Measurements from ENCODE around the gene MRPL54.
A peak's percentile ranks its signal among the peaks of the same experiment; 100 is the strongest.
"Not testable (repeated sequence)": the region's sequence is repeated elsewhere in the genome, so short reads cannot be mapped to it uniquely, and the experiment has no call there.

MRPL54 gene

GRCh38 chr19:3743486-3743885 is 19.0 kb upstream of the MRPL54 start:
- DNase-seq, result no peak

DNA sequence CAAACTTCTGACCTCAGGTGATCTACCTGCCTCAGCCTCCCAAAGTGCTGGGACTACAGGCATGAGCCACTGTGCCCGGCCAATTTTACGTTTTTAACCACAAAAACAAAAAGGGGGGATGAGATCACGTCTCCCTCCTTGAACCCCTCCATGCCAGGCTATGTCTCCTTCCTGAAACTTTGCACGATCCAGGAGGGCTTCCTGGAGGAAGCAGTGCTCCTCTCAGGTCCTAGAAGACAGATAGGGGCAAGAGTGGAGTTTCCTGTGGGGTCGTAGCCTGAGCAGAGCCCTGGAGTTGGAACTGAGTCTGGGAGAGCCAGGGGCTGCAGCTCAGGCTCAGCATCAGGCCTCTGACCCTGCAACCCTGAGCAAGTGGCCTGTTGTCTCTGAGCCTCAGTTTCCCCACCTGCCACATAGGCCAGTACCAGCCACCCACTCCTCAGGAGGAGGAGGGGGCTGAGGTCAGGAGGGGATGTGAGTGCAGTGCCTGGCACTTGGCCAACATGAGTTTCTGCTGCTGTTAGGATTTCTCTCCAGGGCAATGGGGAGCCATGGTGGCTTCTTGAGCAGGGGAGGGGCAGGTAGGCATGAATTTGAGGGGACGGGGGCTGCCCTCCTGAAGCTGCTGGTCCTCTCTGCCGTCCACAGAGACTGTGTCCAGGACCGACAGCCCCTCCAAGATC is 17.0 kb upstream of the MRPL54 start:
- DNase-seq, result no peak

- no peak for DNase-seq
Measured at GRCh38 chr19:3746371-3747056, 16.0 kb upstream of the MRPL54 start.

- no peak for DNase-seq
Measured at GRCh38 chr19:3748965-3749364, 13.5 kb upstream of the MRPL54 start.

DNA sequence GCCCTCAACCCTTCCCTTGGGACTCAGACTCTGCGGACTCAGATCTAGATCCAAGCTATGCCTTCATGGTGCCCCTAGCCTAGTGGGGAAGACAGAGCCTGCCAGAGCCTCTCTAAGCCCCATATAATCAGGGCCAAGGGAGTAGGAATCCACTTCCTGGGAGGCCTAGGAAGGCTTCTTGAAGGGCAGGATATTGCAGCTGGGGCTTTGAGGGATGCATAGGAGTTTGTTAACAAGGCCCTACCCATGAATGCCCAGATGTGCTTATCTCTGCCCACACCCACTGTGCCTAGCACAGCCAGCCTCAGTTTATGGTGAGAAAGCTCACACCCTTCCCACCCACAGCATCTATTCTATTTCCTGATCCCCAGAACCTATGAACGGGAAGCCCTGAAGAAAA is 12.3 kb upstream of the MRPL54 start:
- DNase-seq, result no peak

DNA sequence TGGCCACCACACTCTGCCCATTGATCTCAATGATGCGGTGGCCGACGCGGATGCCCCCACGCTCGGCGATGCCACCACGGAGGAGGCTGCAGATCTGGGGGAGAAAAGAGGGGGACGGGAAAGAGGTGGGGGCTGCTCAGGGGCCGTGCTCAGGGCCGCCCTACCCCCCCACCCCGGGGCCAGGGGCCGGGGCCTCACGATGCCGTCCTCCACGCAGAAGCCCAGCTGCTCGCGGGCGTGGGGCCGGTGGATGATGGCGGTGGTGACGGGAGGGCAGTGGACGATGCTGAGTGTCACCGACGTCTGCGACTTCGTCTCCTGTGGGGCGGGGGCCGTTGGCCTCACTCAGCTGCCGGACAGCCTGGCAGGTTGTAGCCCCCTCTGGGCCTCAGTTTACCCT is 11.2 kb upstream of the MRPL54 start:
- no peak for DNase-seq

- DNase-seq, result no peak
Measured at GRCh38 chr19:3752492-3752891, 10.0 kb upstream of the MRPL54 start.

- no peak for DNase-seq
Measured at GRCh38 chr19:3753631-3754410, 8.7 kb upstream of the MRPL54 start.

GRCh38 chr19:3757705-3758104 is 4.8 kb upstream of the MRPL54 start:
- not testable (repeated sequence) for DNase-seq

DNA sequence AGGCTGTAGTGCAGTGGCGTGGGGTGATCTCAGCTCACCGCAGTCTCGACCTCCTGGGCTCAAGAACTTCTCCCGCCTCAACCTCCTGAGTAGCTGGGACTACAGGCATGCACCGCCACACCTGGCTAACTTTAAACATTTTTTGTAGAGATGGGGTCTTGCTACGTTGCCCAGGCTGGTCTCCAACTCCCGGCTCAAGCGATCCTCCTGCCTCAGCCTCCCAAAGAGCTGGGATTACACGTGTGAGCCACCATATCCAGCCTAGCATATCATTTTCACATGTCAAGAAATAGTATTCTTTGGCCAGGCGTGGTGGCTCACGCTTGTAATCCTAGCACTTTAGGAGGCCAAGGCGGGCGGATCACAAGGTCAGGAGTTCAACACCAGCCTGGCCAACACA is 4.2 kb upstream of the MRPL54 start:
- not testable (repeated sequence) for DNase-seq

GRCh38 chr19:3759482-3760254 is 2.8 kb upstream of the MRPL54 start:
- no peak for DNase-seq

DNA sequence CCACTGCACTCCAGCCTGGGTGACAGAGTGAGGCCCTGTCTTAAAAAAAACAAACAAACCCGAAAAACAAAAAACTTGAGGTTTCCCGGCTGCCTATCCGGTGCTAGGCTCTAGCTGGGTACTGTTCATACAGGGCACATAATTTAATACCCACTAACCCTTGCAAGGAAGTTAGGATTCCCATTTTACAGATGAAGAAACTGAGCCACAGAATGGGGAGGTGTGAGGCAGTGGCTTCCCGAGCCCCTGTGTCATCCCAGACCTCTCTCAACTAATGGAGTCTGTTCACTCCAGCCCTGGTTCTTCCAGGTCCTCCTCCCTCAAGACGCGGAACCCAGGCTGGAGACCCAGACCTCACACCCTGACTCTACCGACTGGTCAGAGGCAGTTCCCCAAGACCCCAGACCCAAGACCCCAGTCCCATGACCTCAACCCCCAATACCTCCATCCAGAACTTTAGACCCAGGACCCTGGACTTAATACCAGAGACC is 1.6 kb upstream of the MRPL54 start:
- DNase-seq, result no peak

GRCh38 chr19:3761382-3762129 is 926 bp upstream of the MRPL54 start, which contains the start of gene APBA3:
Gene APBA3 (minus strand): TSS chr19:3761692. CDS start chr19:3760264, 1,428 bp downstream.
- DNase-seq, result peak; percentile 97

- DNase-seq, result no peak
Measured at GRCh38 chr19:3762130-3762473, 380 bp upstream of the MRPL54 start.

DNA sequence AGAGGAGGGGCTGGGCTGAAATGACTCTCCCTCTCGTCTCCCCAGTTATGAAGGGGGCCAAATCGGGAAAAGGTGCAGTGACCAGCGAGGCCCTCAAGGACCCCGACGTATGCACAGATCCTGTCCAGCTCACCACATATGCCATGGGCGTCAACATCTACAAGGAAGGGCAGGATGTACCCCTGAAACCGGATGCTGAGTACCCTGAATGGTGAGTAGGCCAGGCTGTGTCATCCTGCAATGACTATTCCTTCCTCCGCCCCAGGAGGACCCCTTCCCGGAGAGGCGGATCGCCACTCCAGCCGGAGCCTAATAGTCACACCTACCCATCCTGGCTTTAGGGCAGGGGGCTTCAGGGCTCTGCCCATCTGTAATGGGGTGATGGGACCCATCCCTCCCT is 2.6 kb downstream of the MRPL54 start:
- DNase-seq, result no peak

DNA sequence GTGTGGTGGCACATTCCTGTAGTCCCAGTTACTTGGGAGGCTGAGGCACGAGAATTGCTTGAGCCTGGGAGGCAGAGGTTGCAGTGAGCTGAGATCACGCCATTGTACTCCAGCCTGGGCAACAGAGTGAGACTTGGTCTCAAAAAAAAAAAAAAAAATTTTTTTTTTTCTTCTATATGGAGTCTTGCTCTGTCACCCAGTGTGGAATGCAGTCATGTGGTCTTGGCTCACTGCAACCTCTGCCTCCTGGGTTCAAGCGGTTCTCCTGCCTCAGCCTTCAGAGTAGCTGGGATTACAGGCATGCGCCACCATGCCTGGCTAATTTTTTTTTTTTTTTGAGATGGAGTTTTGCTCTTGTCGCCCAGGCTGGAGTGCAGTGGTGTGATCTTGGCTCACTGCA is 3.3 kb downstream of the MRPL54 start:
- not testable (repeated sequence) for DNase-seq

DNA sequence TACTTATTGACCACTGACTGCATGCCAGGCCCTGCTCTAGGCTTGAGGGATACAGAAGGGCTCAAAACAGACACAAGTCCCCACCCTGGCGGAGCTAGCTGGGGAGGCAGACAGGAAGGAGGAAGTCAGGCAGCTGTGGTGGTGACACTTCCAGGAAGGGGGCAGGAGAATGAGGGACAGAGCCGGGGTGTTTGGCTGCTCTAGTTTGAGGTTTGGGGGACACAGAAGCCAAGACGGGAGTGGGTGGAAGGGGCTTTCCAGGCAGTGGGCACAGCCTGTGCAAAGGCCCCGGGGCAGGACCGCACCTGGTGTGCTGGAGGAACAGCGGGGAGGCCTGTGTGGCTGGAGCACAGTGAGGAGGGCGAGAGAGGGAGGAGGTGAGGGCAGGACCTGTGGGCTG is 4.0 kb downstream of the MRPL54 start:
- no peak for DNase-seq

GRCh38 chr19:3767050-3767449 is 4.6 kb downstream of the MRPL54 start:
- no peak for DNase-seq

GRCh38 chr19:3768015-3768747 is 5.7 kb downstream of the MRPL54 start:
- DNase-seq, result no peak

GRCh38 chr19:3768748-3769099 is 6.2 kb downstream of the MRPL54 start:
- DNase-seq, result no peak

DNA sequence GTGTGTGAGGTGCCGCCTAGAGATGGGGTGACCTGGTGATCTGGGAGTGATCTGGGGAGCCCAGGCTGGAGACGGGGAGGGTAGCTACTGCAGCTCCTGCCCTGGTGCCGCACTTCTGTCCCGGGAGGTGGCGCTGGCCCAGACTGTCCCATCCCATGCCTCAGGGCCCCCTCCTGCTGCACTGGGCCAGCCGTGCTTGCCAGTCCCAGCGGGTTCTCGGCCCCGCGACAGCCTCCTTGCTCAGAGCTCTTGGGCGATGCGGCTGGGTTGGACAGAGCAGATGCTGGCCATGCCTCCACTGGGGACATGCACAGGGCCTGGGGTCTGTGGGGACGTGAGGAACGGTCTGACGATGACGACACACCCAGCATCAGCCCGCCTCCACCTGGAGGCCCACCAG is 7.0 kb downstream of the MRPL54 start:
- no peak for DNase-seq
